Measurements from ENCODE around the gene ANKRD23.
"Not testable (repeated sequence)": the region's sequence is repeated elsewhere in the genome, so short reads cannot be mapped to it uniquely, and the experiment has no call there.

Gene ANKRD23

DNA sequence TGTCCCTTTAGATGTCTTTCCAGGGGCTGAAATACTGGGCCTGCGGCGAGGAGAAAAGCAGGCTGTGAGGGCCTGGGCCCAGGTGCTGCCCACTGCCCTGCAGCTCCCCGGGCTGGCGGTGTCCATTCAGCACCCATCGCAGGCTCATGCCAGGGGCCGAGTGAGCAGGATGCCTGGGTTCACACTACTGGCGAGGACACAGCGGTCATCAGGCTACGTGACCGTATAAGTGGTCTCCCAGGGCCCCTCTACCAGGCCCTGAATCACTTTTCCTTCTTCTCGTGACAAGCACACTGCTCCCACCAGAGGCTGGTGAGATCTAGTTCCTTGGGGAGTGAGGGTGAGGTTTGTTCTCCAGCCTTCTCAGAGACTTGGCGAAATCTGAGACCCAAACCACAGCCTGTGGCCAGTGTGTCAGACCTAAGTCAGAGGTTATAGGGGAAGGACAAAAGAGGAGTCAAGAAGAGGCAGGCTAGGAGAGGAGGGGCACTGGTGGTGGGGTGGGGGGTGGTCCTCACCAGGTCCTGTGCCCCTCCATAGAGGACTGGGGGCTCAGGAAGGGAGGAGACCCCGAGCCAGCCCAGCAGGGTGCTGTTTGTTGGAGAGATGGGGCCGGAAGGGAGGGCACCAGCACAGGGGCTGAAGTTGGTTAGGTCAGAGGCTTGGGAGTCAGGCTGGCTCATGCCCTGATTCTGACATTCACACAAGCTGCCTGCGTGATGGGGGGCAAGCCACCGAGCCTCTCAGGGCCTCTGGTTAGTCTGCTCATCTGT, 32.6 kb upstream of the ANKRD23 start:
- DNase-seq, result no peak

DNA sequence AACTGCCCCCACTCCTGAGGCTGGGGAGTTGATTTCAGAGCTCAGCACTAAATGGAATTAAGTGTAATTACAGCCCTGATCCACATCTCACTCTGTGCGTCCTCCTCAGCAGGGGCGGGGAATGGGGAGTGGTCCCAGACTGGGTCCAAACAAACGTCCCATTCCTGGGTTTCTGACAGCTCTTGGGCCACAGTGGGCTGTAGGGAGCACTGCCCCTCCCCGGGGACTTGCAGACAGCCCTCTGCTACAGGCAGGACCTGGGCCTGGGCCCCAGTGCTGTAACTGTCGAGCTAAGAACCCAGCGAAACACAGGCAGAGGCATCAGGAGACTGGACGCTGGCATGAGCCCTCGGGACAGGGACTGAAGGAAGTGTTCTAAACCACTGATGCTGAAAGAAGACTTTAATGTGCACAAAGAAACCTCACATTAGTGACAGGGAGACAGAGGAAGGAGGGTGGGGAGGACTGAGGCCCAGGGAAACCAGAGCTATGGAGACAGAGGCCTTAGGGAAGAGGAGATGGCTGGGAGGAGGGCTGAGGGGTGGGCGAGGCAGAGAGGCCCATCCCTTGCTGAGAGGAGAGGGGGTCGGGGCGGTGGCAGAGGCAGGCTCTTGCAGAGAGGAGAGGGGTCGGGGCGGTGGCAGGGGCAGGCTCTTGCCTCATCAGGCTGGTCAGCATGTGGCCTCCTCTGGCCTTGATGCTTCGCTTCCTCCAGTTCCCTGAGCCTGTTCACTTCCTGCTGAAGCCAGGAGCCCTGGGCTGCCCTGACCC, 31.9 kb upstream of the ANKRD23 start:
- DNase-seq, result no peak

DNA sequence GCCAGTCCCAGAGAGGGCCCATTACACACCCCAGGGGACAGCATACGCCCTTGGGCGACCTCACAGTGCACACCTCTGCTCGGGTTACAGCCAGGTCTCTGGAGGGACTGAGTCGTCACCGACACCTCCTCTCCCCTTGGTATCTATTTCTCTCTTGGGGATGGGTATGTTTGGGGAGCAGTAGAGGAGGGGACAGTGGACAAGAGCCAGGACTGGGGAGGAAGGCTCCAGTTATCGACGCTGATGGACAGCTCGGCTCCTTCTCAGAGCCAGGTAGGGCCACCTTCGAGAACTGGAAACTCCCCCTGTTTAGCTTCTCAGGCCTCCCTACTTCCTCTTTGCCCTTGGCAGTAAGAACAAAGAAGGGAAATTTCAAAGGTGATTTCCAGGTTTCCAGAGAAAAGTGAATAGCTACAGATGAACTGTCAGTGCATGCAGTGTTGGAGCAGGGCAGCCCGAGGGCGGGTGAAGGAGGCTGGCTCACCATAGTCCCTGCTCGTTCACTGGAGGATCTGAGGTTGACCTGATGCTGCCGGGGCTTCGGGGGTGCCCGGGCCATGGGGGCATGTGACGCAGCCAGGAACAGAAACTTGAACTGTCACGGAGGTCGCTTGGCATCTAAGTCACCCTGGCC, 30.5 kb upstream of the ANKRD23 start:
- no peak for DNase-seq

DNA sequence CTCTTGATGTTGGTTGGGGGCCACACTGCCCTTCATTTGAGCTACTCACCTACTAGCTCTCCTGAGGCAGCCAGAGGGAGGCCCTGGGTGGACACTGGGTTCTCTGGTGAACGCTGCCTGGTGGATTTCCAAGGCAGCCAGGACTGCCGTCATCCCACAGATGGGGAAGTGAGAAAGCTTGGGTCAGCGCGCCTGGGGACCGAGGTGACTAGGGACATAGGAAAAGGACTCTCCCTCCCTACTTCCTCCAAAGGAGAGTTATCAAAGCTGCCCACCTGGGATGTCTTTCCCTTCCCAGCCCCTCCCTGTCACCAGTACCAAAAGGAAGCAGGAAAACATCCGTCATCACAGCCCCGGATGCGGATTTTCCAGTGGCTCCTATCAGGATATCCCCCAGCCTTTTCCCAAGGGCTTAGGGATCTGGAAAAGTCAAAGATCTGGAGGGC, 29.9 kb upstream of the ANKRD23 start:
- no peak for DNase-seq

DNA sequence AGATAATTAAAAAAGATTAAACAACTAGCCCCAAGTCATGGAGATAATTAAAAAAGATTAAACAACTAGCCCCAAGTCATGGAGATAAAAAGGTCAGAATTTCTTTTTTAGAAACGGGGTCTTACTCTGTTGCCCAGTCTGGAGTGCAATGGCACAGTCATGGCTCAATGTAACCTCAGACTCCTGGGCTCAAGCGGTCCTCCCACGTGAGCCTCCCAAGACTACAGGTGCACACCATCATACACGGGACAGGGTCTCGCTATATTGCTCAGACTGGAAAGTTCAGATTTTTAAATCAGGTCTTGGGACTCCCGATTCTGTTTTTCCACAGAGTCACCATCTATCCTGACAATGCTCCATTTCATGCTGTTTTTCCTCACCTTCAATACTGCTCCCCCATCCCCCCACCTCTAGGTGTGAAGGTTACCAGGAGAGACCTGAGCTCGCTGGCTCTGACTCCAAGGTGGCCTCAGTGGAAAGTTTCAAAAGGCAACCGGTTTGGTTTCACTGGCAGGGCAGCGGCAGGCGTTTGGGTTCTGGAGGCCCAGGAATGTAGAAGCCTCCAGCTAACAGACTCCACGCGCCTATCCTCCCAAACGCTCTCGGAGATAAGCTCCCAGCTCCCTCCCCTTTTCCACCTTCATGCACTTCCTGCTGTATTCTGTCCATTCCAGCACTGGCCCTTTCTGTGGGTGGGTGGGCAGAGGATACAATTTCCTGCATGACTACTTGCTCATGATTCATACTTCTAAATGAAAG, 28.9 kb upstream of the ANKRD23 start:
- DNase-seq, result no peak

DNA sequence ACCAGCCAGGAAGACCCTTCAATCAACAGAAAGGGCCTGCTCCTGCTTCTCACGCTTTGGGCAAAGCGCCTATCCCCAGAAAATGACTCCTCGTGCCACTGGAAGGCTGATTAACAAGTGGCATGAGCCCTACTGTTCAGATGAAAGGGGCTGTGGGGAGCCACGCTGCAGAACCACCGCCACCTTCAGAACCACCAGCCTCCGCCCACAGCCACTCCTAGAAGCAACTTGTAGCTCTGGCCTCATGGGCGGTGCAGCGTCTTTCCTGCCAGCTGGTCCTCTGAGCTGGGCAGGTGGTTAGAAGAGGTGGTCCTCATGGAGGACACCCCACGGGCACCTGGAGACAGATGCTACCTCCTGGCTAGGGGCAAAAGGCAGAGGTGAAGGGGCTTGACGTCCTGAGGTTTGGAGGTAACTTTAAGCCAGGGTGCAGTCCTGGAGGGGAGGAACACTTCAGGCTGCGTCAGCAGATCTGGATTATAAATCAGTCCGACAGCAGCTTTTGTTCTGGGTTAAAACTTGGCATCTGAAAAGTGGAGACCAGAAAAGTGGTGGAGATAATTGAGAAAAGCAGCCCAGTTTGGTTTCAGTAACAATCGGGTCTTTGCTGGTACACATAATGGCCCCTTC, 26.9 kb upstream of the ANKRD23 start:
- DNase-seq, result peak; percentile 53

DNA sequence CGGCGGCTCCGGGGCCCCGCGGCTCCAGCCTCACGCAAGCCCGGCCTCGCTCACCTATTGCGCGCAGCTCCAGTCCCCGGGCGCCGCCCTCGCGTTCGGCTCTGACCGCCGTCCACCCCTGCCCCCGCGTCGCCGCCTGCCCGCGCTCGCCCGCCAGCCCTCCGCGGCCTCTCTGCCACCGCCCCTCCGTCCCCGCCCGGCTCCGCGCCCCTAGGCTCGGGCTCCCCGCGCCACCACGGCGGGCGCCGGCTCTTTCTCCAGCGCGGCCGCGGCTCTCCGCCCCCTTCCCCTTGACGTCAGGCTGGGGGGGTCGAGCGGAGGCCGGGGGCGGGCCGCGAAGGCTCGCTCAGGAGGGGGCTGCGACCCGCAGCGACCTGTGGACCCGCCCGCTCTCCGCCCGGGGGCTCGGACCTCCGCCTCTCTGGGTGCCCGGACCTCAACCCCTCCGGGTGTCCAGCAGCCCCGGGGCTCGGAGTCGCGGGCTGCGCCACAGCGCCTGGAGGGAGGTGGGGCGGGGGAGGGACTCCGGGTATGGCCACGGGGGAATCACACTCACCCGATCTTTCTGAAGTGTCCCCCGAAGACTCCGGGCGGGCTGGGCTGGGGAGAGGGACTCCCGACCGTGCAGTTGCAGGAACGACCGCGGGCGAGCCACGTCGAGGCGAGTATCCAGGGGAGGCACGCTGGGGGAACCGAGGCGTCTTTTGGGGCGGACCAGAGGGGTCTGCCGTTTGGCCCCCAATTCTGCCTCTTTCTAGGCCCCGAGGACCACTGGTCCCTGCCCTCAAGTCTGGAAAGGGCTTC, 26.2 kb upstream of the ANKRD23 start, which contains the start of gene SEMA4C:
Gene SEMA4C (minus strand): TSS at position 259 of the 804 bp plus-strand sequence. CDS start 2,194 bp downstream, outside the sequence.
- peak; percentile 51 for DNase-seq

DNA sequence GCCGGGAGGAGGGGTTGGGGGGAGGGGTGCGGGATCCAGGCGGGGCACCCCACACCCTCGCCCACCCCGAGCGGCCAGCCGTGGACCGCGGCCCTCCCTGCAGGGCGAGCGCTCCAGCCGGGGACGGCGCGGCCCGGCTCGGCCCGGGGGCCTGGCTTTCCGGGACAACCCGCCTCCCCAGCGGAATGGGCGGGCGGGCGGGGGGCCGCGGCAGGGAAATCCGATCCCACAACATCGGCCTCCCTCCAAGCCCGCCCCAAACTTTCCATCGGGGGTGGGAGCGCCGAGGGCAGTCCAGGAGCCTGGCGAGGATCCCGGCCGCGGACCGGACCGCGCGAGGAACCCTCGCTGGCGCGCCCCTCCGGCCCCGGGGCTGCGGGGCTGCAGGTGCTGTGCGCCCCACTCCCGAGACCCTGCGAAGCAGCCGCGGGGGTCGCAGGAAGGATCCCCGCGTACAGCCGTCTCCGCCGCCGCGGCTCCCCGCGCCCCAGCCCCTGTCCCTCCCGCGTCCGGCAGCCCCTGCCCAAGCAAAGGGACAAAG, 25.5 kb upstream of the ANKRD23 start:
- DNase-seq, result no peak

DNA sequence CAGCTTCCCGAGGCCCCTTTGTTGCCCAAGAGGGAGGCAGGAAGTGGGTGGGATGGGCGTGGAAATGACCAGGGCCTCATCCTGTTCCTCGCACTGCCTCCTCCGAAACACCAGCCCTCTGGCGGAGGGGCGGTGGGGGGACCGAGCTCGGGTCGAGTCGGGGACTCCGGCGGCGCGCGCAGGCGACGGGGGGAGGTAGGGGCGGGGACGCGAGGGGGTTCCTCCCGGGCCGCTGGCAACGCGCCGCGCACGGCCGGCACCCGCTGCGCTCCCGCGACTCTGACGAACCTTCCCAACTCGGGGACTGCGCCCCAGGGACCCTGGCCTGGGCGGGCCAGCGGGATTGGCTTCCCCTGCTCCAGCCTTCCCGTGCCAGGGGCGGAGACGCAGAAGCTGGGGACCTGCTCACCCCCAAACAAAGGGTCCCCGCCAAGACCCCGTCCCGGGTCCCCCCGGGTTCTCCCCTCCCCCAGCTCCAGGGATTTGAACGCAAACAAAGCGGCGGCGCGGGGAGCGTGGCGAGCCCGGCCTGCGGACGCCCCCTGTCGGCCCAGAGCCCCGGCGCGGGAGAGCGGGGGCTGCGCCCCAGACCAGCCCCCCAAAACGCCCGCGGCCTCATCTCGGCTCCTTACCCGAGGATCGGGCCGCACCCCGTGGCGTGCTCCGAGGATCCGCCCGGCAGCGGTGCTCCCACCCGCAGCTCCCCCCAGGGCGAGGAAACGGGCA, 24.9 kb upstream of the ANKRD23 start:
- DNase-seq, result peak; percentile 58

DNA sequence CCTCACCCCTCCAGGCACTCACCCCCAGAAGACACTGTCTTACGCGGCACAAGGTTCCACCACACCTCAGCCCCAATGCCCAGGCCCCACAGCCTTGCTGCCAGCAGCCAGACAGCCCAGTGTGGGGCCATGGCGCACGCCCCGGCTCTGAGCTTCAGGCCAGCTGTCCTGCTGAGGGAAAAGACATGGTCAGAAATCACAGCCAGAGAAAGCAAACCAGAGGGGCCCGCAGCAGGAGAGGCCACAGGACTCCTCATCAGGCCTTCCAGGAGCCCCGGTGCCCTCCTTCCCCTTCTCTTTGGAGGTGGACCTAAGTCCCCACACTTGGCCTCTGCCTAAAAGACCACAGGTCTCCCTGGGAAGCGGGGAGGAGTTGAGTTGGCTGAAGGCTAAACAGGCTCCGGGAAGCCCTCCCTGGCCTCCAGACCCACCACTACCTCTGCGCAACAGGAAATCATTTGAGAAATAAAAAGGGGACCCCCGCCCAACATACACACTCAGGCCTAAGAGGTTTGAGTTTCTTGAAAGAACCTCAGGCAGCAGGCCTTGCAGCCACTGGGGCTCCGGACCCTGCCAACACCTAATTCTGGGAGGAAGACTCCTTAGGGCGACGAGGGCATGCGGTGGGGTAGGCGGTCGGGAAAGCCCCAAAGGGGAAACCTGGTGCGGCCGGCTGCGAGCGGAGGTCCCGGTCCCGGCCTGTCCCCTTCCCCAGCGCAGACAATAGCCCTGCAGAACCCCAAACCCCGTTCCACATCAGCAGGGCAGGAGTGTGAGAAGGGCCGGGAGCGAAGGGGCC, 24.1 kb upstream of the ANKRD23 start:
- peak; percentile 44 for DNase-seq

DNA sequence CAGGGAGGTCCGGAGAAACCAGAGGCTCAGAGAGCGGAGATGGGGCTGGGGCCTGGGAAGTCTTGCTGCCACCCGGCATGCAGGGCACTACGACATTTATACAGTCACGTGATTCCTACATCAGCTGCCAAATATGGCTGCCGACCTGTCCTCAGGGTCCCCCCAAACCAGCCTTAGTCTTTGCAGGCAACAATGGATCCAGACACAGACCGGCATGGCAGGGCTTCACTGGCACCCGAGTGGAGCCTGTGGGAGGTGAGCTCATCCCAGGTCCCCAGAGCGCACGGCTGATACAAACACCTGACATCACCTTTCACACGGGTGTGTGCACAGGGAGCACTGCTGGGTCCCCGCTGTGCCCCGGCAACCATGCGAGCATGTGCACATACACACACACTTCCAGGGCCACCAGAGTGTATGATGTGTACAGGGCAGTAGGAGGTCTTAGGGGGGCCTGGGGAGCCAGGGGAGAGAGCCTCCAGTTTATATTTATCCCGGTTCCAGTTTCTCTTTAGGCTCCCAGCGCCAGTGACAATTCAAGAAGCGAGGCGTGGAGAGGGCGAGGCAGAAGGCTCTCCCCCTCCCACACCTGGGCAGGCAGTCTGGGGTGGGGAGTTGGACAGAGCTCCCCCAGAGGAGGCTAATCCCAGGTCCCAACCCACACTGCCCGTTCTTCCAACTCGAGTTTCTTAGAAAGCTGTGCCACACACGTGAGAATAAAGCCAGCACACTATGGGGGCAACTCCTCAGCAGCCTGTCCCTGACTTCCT, 23.4 kb upstream of the ANKRD23 start:
- DNase-seq, result no peak

DNA sequence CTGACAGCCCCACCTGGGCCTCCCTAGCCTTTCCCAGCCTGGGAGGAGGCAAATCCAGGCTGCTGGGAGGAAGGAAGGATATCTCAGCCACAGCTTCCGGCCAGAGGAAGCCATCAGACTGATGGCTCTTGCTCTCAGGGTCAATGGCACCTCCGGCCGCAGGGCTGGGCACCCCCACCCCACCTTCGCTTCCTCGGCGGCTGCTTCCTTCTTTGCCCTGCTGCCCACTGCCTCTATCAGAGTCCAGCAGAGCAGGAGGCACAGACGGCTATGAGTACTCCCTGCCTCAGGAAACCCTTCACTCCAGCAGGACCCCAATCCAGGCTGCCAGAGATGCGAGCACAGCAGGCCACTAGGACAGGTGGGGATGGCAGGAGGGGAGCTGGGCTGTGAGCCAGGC, 22.8 kb upstream of the ANKRD23 start:
- DNase-seq, result no peak

DNA sequence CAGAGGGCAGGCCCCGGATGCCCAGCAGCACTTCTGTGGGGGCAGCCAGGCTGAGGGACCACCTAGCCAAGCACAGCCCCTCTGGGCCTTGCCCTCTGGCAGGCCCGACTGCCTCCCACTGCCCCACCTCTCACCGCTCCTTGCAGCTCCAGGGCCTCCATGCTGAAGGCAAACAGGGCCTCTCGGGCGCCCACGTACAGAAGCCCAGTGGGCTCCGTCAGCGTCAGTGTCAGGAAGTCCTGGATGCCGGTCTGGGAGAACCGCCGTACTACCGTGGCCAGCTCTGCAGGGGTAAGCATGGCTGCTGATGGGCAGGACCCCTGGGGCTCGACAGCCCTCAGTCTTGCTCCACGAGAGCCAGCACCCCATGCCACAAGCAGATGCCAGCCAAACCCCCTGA, 22.3 kb upstream of the ANKRD23 start:
- DNase-seq, result no peak

DNA sequence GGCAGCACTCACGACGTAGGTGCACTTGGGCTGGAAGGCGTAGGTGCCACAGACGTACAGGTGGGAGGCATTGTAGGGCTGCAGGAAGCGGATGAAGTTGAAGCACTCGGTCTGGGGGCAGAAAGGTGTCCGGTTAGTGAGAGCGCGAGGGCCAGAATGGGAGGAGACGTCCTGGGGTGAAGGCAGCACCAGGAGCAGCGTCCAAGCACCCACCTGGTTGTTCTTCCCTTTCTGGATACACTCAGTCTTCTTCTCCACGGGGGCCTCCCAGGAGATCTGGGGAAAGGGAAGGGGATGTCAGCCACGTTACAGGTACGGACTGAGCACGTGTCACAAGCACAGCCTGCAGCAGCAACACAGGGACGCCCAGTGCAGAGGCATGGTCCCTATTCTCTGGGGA, 21.8 kb upstream of the ANKRD23 start:
- DNase-seq, result no peak

DNA sequence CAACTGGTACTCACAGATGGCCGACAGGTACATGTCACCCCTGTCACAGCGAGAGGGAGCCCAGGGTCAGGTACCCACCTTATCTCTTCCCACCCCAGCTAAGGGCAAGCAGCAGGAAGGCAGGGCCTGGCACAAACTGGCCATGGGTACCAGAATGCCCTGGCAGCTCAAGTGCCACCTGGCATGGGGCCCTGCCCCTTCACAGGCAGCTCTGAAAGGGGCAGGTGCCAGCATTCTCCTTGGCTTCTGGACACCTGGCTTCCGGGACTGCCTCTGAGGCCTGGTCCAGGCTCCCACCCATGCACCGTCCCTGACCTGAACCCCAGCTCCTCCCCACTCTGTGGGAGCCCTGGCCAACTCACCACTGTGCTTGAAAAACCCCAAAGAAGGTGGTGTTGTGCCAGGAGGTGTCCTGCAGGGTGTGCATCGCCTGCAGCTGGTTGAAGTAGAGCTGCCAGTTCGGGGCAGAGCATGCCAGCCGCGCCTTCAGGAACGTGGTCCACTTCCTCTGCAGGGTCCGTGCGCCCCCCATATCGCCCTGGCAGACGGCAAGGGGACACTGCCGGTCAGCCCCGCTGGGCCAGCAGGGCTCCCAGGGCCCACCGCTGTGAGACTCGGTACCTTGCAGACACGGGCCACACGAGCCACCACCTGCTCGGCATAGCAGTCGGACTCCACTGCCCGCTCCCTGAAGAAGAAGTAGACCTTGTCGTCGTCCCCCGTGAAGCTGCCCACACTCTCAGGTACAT, 20.7 kb upstream of the ANKRD23 start:
- no peak for DNase-seq

DNA sequence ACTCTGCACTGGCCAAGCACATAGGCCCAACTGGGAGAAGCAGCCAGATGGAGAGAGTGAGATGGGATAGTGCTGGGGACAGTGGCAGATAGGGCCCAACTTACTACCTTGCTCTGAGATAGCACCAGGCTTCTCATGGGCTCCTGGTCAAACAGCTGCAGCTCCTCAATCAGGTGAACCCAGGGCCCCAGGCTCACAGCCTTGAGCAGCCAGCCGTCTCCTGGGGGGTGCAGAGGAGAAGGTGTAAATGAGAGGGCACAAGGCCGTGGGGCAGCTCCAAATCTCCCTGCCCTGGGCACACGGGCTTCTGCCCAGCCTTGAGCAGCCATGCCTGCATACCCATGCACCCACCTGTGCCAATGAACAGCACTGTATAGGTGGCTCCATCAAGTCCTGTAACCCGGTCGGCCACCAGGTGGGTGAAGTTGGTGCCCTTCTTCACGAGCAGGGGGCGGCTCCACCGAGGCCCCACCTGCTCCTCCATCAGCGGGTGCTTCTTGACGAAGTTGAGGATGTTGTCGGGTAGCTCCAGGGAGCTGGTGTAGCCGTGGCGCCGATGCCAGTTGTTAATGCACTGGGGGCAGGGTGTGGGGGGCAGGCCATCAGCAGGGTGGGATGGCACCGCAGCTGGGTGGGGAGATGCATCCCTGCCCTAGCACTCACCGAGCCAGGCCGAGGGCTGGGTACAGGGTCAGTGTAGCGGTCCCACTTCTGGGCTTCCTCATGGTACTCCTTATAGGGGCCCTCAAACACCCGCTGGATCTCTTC, 19.9 kb upstream of the ANKRD23 start:
- no peak for DNase-seq

DNA sequence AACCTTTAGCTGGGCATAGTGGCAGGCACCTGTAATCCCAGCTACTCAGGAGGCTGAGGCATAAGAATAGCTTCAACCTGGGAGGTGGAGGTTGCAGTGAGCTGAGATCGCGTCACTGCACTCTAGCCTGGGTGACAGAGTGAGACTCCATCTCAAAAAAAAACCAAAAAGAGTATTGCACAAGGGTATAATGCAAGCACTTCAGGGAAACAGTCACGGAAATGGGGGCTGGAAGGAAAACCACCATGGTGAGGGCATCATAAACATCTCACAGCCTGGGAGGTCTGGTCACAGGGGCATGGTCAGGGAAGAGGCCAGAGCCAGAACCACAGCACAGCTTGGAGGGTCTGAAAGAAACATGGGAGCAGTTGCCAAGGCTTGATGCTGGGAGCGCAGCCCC, 19.2 kb upstream of the ANKRD23 start:
- not testable (repeated sequence) for DNase-seq
